ENCODE results near the gene NAB1.
"Not testable (repeated sequence)": the region's sequence is repeated elsewhere in the genome, so short reads cannot be mapped to it uniquely, and the experiment has no call there.

Gene NAB1

GRCh38 chr2:190649035-190649797 lies at the start of gene NAB1:
Gene NAB1, plus strand, starts transcription at chr2:190649083. Its CDS starts 10,094 bp downstream, at chr2:190659177.
- DNase-seq (ENCODE audit: low read depth in 2 of 2) = no peak

- DNase-seq (ENCODE audit: low read depth in 2 of 2) = no peak
These were observed 49.2 kb upstream of the NAB1 start for GRCh38 chr2:190599546-190600220.

GRCh38 chr2:190600293-190601103 lies 48.4 kb upstream of the NAB1 start:
- no peak for DNase-seq (ENCODE audit: low read depth in 2 of 2)

- DNase-seq (ENCODE audit: low read depth in 2 of 2) = no peak
These were observed 45.5 kb upstream of the NAB1 start for GRCh38 chr2:190603374-190603773.

- no peak for DNase-seq (ENCODE audit: low read depth in 2 of 2)
These were observed 41.8 kb upstream of the NAB1 start for GRCh38 chr2:190607014-190607597.

GRCh38 chr2:190607657-190608357 lies 41.1 kb upstream of the NAB1 start:
- DNase-seq (ENCODE audit: low read depth in 2 of 2) = no peak

GRCh38 chr2:190608863-190609262 lies 40.0 kb upstream of the NAB1 start:
- DNase-seq (ENCODE audit: low read depth in 2 of 2) = not testable (repeated sequence)

GRCh38 chr2:190609397-190609796 lies 39.5 kb upstream of the NAB1 start:
- DNase-seq (ENCODE audit: low read depth in 2 of 2) = not testable (repeated sequence)

GRCh38 chr2:190610528-190610927 lies 38.4 kb upstream of the NAB1 start:
- DNase-seq (ENCODE audit: low read depth in 2 of 2) = not testable (repeated sequence)

GRCh38 chr2:190615555-190616200 lies 33.2 kb upstream of the NAB1 start:
- no peak for DNase-seq (ENCODE audit: low read depth in 2 of 2)

- DNase-seq (ENCODE audit: low read depth in 2 of 2) = no peak
These were observed 30.9 kb upstream of the NAB1 start for GRCh38 chr2:190618030-190618429.

- DNase-seq (ENCODE audit: low read depth in 2 of 2) = no peak
These were observed 23.2 kb upstream of the NAB1 start for GRCh38 chr2:190625691-190626090.

- no peak for DNase-seq (ENCODE audit: low read depth in 2 of 2)
These were observed 22.2 kb upstream of the NAB1 start for GRCh38 chr2:190626641-190627210.

GRCh38 chr2:190627448-190628412 lies 21.2 kb upstream of the NAB1 start:
- DNase-seq (ENCODE audit: low read depth in 2 of 2) = no peak

- no peak for DNase-seq (ENCODE audit: low read depth in 2 of 2)
These were observed 20.1 kb upstream of the NAB1 start for GRCh38 chr2:190628591-190629319.

- peak; percentile 57 to 67 for DNase-seq (ENCODE audit: low read depth in 2 of 2)
These were observed 14.5 kb upstream of the NAB1 start for GRCh38 chr2:190634381-190634780.

- no peak for DNase-seq (ENCODE audit: low read depth in 2 of 2)
These were observed 13.1 kb upstream of the NAB1 start for GRCh38 chr2:190635781-190636180.

- peak in 1 of 2 experiments; percentile 47 for DNase-seq (ENCODE audit: low read depth in 2 of 2)
These were observed 12.5 kb upstream of the NAB1 start for GRCh38 chr2:190636361-190636760.
